ENCODE measurements around the gene CLSTN2. TPM values are rescaled to one million over a fixed set of nuclear protein-coding genes. Genes with fewer than 3 reads are reported as not detected.

CLSTN2 gene
- total RNA-seq, 1 experiment from 2014 or later, result 0.02 TPM

DNA sequence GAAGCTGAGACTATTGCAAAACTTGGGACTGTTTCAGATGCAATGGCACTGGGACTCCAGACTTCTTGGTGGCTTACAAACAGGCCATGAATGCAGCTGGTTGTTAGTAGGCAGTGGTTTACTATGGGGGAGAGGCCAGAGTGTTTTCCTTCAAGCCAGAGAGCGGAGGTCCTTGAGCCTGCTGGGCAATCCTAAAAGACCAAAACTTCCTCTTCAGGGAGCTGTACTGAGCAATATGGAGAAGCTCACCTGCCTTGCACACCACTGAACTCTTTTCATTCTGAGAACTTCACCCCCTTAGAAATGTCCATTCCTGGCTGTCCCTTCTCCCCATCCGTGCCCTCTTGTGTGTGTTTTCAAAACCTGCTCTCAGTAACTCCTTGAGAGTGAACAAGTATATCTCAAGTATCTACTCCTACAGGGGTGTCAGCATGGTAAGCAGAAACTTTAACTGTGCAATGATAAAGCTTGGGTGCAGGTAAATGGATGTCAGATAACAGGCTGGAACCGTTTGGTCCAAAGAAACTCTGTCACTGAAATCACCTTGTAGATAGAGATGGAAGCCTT is 213.9 kb downstream of the CLSTN2 start:
- no peak overlapping the region for H3K27ac ChIP-seq (ENCODE audit: low read depth, low read length)
- RAD21 ChIA-PET (ENCODE audit: low non-redundant PET in 1 of 2, low total read pairs in 2 of 2, uncharacterized antibody in 2 of 2, unreplicated experiment in 2 of 2), result no interaction called here
- CTCF ChIA-PET, result no interaction called here
- no peak for DNase-seq (ENCODE audit: low read depth, low spot score)
- no peaks in the 10 kb centered on the region for H4K20me1 ChIP-seq (ENCODE audit: insufficient read depth)
- H3K79me2 ChIP-seq (ENCODE audit: insufficient read depth, low read length), result no peaks in the 10 kb centered on the region
- H3K9ac ChIP-seq (ENCODE audit: low read length), result no peak overlapping the region
- POLR2A ChIA-PET, result no interaction called here
- H3K27me3 ChIP-seq (ENCODE audit: insufficient read depth, low read length), result peaks cover 34% of the 10 kb centered on the region
- H3K9me2 ChIP-seq (ENCODE audit: insufficient read depth), result no peaks in the 10 kb centered on the region
- no TSS peak for BruUV-seq (replicated peaks)
- H2AFZ ChIP-seq (ENCODE audit: low read depth, low read length, poor library complexity, severe bottlenecking), result no peak overlapping the region
- H3K4me1 ChIP-seq (ENCODE audit: control insufficient read depth in 1 of 2, insufficient read depth in 2 of 2, low read length in 2 of 2), result no peaks in the 10 kb centered on the region
- H3K9me3 ChIP-seq (ENCODE audit: control insufficient read depth in 1 of 2, insufficient read depth in 1 of 2, low read depth in 1 of 2, low read length in 2 of 2), result no peaks in the 10 kb centered on the region
- no peak overlapping the region for H3K4me2 ChIP-seq (ENCODE audit: low read length)
- no peaks in the 10 kb centered on the region for H3K36me3 ChIP-seq (ENCODE audit: control insufficient read depth in 1 of 2, insufficient read depth in 2 of 2, low read length in 2 of 2)
- no peak for TF ChIP-seq CEBPB (IDR thresholded peaks at IDR 0.05; ENCODE audit: low read depth)
- TF ChIP-seq EZH2 (IDR thresholded peaks at IDR 0.05), result no peak
- TF ChIP-seq, protein P1, sequence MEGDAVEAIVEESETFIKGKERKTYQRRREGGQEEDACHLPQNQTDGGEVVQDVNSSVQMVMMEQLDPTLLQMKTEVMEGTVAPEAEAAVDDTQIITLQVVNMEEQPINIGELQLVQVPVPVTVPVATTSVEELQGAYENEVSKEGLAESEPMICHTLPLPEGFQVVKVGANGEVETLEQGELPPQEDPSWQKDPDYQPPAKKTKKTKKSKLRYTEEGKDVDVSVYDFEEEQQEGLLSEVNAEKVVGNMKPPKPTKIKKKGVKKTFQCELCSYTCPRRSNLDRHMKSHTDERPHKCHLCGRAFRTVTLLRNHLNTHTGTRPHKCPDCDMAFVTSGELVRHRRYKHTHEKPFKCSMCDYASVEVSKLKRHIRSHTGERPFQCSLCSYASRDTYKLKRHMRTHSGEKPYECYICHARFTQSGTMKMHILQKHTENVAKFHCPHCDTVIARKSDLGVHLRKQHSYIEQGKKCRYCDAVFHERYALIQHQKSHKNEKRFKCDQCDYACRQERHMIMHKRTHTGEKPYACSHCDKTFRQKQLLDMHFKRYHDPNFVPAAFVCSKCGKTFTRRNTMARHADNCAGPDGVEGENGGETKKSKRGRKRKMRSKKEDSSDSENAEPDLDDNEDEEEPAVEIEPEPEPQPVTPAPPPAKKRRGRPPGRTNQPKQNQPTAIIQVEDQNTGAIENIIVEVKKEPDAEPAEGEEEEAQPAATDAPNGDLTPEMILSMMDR (IDR thresholded peaks at IDR 0.05 in 2 of 3, conservative IDR thresholded peaks at IDR 0.05 in 1 of 3; ENCODE audit: borderline replicate concordance in 1 of 3, insufficient read depth in 1 of 3, low read depth in 2 of 3, low read length in 2 of 3), result no peak
- no peak for TF ChIP-seq SP1 (IDR thresholded peaks at IDR 0.05; ENCODE audit: low read depth)
- no peak for TF ChIP-seq POLR2A (IDR thresholded peaks at IDR 0.05; ENCODE audit: borderline replicate concordance, extremely low read depth, insufficient read depth, insufficient read length)
- TF ChIP-seq, protein P2, sequence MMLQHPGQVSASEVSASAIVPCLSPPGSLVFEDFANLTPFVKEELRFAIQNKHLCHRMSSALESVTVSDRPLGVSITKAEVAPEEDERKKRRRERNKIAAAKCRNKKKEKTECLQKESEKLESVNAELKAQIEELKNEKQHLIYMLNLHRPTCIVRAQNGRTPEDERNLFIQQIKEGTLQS (IDR thresholded peaks at IDR 0.05), result no peak
- TF ChIP-seq FOSL1 (IDR thresholded peaks at IDR 0.05; ENCODE audit: low read depth), result no peak
- no peak for TF ChIP-seq TCF7L2 (IDR thresholded peaks at IDR 0.05; ENCODE audit: borderline replicate concordance, extremely low read depth, insufficient read depth, insufficient read length)
- no peak for TF ChIP-seq ZNF274 (IDR thresholded peaks at IDR 0.05; ENCODE audit: low read depth, low read length)
- no peak for TF ChIP-seq JUND (IDR thresholded peaks at IDR 0.05)
- TF ChIP-seq ELF1 (IDR thresholded peaks at IDR 0.05; ENCODE audit: borderline replicate concordance, low read depth), result no peak
- TF ChIP-seq, protein P3, sequence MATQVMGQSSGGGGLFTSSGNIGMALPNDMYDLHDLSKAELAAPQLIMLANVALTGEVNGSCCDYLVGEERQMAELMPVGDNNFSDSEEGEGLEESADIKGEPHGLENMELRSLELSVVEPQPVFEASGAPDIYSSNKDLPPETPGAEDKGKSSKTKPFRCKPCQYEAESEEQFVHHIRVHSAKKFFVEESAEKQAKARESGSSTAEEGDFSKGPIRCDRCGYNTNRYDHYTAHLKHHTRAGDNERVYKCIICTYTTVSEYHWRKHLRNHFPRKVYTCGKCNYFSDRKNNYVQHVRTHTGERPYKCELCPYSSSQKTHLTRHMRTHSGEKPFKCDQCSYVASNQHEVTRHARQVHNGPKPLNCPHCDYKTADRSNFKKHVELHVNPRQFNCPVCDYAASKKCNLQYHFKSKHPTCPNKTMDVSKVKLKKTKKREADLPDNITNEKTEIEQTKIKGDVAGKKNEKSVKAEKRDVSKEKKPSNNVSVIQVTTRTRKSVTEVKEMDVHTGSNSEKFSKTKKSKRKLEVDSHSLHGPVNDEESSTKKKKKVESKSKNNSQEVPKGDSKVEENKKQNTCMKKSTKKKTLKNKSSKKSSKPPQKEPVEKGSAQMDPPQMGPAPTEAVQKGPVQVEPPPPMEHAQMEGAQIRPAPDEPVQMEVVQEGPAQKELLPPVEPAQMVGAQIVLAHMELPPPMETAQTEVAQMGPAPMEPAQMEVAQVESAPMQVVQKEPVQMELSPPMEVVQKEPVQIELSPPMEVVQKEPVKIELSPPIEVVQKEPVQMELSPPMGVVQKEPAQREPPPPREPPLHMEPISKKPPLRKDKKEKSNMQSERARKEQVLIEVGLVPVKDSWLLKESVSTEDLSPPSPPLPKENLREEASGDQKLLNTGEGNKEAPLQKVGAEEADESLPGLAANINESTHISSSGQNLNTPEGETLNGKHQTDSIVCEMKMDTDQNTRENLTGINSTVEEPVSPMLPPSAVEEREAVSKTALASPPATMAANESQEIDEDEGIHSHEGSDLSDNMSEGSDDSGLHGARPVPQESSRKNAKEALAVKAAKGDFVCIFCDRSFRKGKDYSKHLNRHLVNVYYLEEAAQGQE (IDR thresholded peaks at IDR 0.05; ENCODE audit: low read depth), result no peak
- no peak for TF ChIP-seq YY1 (IDR thresholded peaks at IDR 0.05; ENCODE audit: extremely low read depth, insufficient replicate concordance, low read depth, low read length)
- TF ChIP-seq EGR1 (IDR thresholded peaks at IDR 0.05; ENCODE audit: low read depth), result no peak
- no peak overlapping the region for H3K4me3 ChIP-seq (replicated peaks in 1 of 2; ENCODE audit: low read depth in 1 of 2, low read length in 2 of 2)
- no peak for ATAC-seq
- intact Hi-C loops (cut with micrococcal nuclease), result no loop called here

All from HCT116 (cell line).